CD4-positive, alpha-beta T cell treated with Interferon alpha-2 for 1 hour (primary cell): ENCODE data around the gene VSTM2B.

Experiments
- DNase-seq, 2 donors: peaks; one replicate each; pipeline ENCODE4 v3.0.0-alpha.2; 2020 to 2022

Gene VSTM2B

GRCh38 chr19:29605653-29606419, 80.0 kb downstream of the VSTM2B start, which contains the start of gene POP4:
Gene POP4 (plus strand): TSS chr19:29606283. CDS start chr19:29606319, 36 bp downstream.
- peak; percentile 96 to 97 for DNase-seq

GRCh38 chr19:29606420-29606747, 80.6 kb downstream of the VSTM2B start:
- DNase-seq: no peak

GRCh38 chr19:29609636-29610035, 83.8 kb downstream of the VSTM2B start:
- DNase-seq: no peak

GRCh38 chr19:29610213-29610573, 84.4 kb downstream of the VSTM2B start:
- no peak for DNase-seq

GRCh38 chr19:29610574-29611271, 84.9 kb downstream of the VSTM2B start:
- peak; percentile 88 to 89 for DNase-seq

- no peak for DNase-seq
Observed at GRCh38 chr19:29612121-29612520, 86.3 kb downstream of the VSTM2B start.

- DNase-seq: no peak
Observed at GRCh38 chr19:29612801-29613595, 87.2 kb downstream of the VSTM2B start.

GRCh38 chr19:29614046-29614445, 88.3 kb downstream of the VSTM2B start:
- DNase-seq: no peak
